Peyer's patch (tissue), 4 donors: Measurements from ENCODE around the gene NEU1.

Source experiments
- CTCF ChIP-seq, 6 experiments: fragments of 450-650 bp in 4 of 6; fragments of 200-600 bp in 2 of 6; sonication (generic) in 1 of 6; IDR thresholded peaks; one replicate each; pipeline ENCODE4 v1.5.1; 2017 to 2019; ENCODE audit warnings: antibody characterized with exemption in 6 of 6, mild to moderate bottlenecking in 3 of 6, moderate library complexity in 1 of 6
- POLR2A ChIP-seq, 2 donors: fragments of 450-650 bp; IDR thresholded peaks; one replicate each; pipeline ENCODE4 v1.5.1; 2017; ENCODE audit warnings: antibody characterized with exemption in 2 of 2, mild to moderate bottlenecking in 2 of 2, moderate library complexity in 2 of 2

GRCh38 chr6:31900917-31901414 lies 38.3 kb upstream of the NEU1 start:
- TF ChIP-seq CTCF (IDR thresholded peaks at IDR 0.05): no peak
- no peak for TF ChIP-seq POLR2A (IDR thresholded peaks at IDR 0.05)
